Kidney epithelial cell (primary cell): ENCODE results near the gene TRIM59. TPM values are rescaled to one million over a fixed set of nuclear protein-coding genes. Genes with fewer than 3 reads are reported as not detected.

Experiments
- DNase-seq: peaks from one replicate; pipeline ENCODE4 v3.0.0-alpha.2; 2010; ENCODE audit warnings: low read depth
- H3K27me3 ChIP-seq: 2 replicates; pipeline ENCODE4 v1.6.0; 2011; ENCODE audit warnings: low read length; ENCODE audit not compliant: control insufficient read depth, insufficient read depth
- H3K36me3 ChIP-seq: 2 replicates; pipeline ENCODE4 v1.5.1; 2011; ENCODE audit warnings: low read length; ENCODE audit not compliant: control insufficient read depth, insufficient read depth
- H3K4me3 ChIP-seq: 2 replicates; pipeline ENCODE4 v1.5.1; 2011; ENCODE audit warnings: low read depth, mild to moderate bottlenecking, control low read depth, low read length
- total RNA-seq: library from RNA; depleted of rRNA; stranded (reverse); fragments of >200 nt; gene quantifications from 2 replicates; pipeline ENCODE4 v1.2.3, GENCODE V29; 2015
- TF ChIP-seq, protein P1 (sequence below): IDR thresholded peaks from 2 replicates; pipeline ENCODE4 v1.5.1; 2011; ENCODE audit warnings: mild to moderate bottlenecking, moderate library complexity, low read length, control low read depth, inconsistent platforms; ENCODE audit not compliant: insufficient read depth, poor library complexity, severe bottlenecking

Gene TRIM59
- total RNA-seq, 1 donor from 2014 or later, result 13.8 TPM

DNA sequence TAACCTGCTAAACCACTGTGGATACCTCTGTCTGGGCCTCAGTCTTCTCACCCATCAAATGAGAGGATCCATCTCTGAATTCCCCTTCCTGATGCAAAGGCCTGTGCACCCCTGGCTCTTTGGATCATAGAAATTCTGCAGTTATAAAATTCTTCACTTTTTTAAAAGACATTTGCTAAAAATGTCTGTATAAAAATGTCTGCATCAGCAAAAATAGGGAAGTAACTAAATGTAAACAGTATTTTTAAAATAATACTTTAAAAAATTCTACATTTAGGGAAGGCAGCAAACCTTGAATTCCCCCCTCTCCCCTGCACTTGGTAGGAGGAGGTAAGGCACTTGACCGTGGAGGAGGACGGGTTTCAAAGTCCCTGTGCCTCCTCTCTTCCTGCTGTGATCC lies 25.6 kb upstream of the TRIM59 start:
- H3K4me3 ChIP-seq, result no peak overlapping the region

DNA sequence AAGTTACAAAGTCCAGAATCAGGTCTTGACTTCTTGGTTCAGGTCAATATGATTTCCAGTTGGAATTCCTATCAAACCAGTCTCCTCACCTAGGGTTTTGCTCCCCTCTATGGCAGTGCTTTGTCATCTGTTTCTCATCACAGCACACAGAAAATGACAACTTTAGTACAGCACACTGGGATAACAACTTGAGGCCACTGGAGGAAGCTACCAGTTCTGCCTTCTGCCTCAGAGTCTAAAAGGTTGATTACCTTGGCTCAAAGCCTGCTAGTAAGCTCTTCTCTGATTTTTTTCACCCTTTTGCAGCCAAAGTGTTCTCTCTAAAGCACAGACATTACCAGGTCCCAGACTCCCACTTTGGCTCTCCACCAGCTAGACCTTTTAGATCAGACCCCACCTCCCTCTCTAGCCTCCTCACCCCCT lies 24.8 kb upstream of the TRIM59 start:
- Histone ChIP-seq H3K27me3 (no peaks in the 10 kb centered on the region), H3K36me3 (no peaks in the 10 kb centered on the region), H3K4me3 (no peak overlapping the region)
- TF ChIP-seq, protein P1, sequence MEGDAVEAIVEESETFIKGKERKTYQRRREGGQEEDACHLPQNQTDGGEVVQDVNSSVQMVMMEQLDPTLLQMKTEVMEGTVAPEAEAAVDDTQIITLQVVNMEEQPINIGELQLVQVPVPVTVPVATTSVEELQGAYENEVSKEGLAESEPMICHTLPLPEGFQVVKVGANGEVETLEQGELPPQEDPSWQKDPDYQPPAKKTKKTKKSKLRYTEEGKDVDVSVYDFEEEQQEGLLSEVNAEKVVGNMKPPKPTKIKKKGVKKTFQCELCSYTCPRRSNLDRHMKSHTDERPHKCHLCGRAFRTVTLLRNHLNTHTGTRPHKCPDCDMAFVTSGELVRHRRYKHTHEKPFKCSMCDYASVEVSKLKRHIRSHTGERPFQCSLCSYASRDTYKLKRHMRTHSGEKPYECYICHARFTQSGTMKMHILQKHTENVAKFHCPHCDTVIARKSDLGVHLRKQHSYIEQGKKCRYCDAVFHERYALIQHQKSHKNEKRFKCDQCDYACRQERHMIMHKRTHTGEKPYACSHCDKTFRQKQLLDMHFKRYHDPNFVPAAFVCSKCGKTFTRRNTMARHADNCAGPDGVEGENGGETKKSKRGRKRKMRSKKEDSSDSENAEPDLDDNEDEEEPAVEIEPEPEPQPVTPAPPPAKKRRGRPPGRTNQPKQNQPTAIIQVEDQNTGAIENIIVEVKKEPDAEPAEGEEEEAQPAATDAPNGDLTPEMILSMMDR, result no peak
- DNase-seq, result no peak

More for the DNA sequence above, 25.6 kb upstream of the TRIM59 start:
- no peaks in the 10 kb centered on the region for H3K36me3 ChIP-seq
- TF ChIP-seq, protein P1, result no peak
- DNase-seq, result no peak
- H3K27me3 ChIP-seq, result no peaks in the 10 kb centered on the region

DNA sequence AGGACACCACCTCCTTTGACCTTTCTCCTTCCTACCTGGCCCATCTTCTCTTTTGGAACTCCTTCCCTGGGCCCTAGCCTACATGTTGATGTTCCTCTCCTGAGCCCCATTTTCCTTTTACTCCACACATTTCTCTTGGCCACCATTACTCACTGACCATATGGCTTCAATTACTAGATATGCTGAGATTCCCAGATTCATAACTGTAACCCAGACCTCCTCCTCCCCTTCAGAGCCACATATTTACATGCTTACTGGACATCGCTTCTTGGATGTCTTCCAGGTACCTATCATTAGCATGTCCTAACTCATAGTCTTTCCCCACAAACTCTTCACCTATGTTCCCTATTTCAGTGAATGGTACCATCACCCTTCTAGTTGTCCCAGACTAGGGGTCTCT lies 24.4 kb upstream of the TRIM59 start:
- no peak for DNase-seq
- Histone ChIP-seq H3K27me3 (no peaks in the 10 kb centered on the region), H3K36me3 (no peaks in the 10 kb centered on the region), H3K4me3 (no peak overlapping the region)
- TF ChIP-seq, protein P1, result no peak

DNA sequence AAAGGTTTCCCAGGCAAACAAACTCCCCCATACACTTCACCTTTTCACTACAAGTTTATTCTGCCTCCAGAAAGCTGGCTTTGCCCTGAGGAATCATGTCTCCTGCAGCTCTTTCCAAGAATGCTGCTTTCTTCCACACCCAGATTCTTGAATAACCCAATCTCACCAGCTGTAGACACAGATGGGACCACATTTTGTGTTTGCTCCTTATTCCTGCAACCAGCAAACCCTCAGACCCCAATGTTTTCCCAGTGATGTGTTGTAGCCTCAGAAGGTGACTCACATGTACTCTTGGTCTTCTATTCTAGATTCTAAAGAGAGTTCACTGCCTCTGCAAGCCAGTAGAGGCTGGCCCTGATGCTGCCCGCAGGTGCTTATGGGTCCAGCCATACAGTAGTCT lies 23.6 kb upstream of the TRIM59 start:
- no peaks in the 10 kb centered on the region for H3K27me3 ChIP-seq
- H3K36me3 ChIP-seq, result no peaks in the 10 kb centered on the region
- TF ChIP-seq, protein P1, result no peak
- no peak for DNase-seq
- no peak overlapping the region for H3K4me3 ChIP-seq

DNA sequence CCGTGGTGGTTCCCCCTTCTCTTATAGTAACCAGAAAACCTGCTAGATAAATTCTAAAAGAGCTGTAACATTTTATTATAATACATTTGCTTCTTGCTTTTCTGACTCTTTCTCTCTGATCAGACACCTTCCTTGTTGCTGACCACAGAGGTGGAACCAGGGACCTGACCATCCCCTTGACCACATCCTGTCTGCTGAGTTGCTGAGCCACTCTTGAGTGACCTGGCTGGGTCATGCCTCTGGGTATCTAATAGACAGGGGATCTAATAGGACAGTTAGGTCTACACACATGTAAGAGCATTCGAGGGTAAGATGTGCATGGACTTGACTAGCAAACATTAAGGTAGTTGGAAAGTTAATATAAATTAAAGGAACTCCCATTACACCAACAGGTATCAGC lies 22.8 kb upstream of the TRIM59 start:
- TF ChIP-seq, protein P1, result no peak
- no peaks in the 10 kb centered on the region for H3K36me3 ChIP-seq
- no peak for DNase-seq
- H3K27me3 ChIP-seq, result no peaks in the 10 kb centered on the region
- H3K4me3 ChIP-seq, result no peak overlapping the region

DNA sequence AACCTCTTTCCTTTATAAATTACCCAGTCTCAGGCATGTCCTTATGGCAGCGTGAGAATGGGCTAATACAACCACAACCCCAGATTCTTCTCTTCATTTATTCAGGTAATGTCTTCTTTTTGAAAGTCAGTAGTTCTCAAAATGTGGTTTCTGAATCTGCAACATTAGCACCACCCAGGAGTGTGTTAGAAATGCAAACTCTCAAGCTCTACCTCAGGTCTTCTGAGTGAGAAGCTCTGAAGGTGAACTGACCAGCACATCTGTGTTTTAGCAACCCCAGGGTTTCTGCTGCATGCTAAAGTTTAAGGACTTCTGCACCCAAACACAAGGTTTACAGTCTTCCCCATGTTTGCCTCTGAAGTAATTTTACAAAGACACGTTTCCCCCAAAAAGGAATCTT lies 22.3 kb upstream of the TRIM59 start:
- Histone ChIP-seq H3K4me3 (no peak overlapping the region), H3K36me3 (no peaks in the 10 kb centered on the region), H3K27me3 (no peaks in the 10 kb centered on the region)
- TF ChIP-seq, protein P1, result no peak
- DNase-seq, result no peak
